ENCODE measurements around the gene AVPR1B. TPM values are rescaled to one million over a fixed set of nuclear protein-coding genes. Genes with fewer than 3 reads are reported as not detected.

Gene AVPR1B, protein sequence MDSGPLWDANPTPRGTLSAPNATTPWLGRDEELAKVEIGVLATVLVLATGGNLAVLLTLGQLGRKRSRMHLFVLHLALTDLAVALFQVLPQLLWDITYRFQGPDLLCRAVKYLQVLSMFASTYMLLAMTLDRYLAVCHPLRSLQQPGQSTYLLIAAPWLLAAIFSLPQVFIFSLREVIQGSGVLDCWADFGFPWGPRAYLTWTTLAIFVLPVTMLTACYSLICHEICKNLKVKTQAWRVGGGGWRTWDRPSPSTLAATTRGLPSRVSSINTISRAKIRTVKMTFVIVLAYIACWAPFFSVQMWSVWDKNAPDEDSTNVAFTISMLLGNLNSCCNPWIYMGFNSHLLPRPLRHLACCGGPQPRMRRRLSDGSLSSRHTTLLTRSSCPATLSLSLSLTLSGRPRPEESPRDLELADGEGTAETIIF
- total RNA-seq (2012; rRNA removed), result not detected in 2 replicates

- peak within 1 kb of the TSS; percentile 83 for H3K4me2 ChIP-seq (ENCODE audit: low read length)
- peaks cover 4% of the 10 kb centered on the region for H3K9me3 ChIP-seq (replicated peaks; ENCODE audit: low read length)
- peaks cover 5% of the 10 kb centered on the region for H3K4me1 ChIP-seq (ENCODE audit: control insufficient read depth, insufficient read depth, low read length)
- peaks cover 71% of the 10 kb centered on the region for H3K27me3 ChIP-seq (ENCODE audit: control insufficient read depth, insufficient read depth, low read length)
- peak within 1 kb of the TSS; percentile 62 for H3K4me3 ChIP-seq (ENCODE audit: low read length)
- H3K36me3 ChIP-seq (ENCODE audit: insufficient read depth, low read length), result no peaks in the 10 kb centered on the region
- no peak within 1 kb of the TSS for H3K9ac ChIP-seq (ENCODE audit: low read depth, low read length)
Measured at GRCh38 chr1:206117151-206117948, at the start of gene AVPR1B. Gene AVPR1B (minus strand): TSS chr1:206117388. CDS start chr1:206116890, 498 bp downstream.

- no peak overlapping the region for H3K4me3 ChIP-seq (ENCODE audit: low read length)
- peaks cover 54% of the 10 kb centered on the region for H3K27me3 ChIP-seq (ENCODE audit: control insufficient read depth, insufficient read depth, low read length)
- no peaks in the 10 kb centered on the region for H3K36me3 ChIP-seq (ENCODE audit: insufficient read depth, low read length)
- no peak overlapping the region for H3K9ac ChIP-seq (ENCODE audit: low read depth, low read length)
- H3K4me2 ChIP-seq (ENCODE audit: low read length), result no peak overlapping the region
- H3K4me1 ChIP-seq (ENCODE audit: control insufficient read depth, insufficient read depth, low read length), result no peaks in the 10 kb centered on the region
- H3K9me3 ChIP-seq (replicated peaks; ENCODE audit: low read length), result no peaks in the 10 kb centered on the region
Measured at GRCh38 chr1:206145771-206146290, 28.6 kb upstream of the AVPR1B start.

GRCh38 chr1:206144605-206145004 lies 27.4 kb upstream of the AVPR1B start:
- H3K4me3 ChIP-seq (ENCODE audit: low read length), result no peak overlapping the region

GRCh38 chr1:206143537-206144172 lies 26.5 kb upstream of the AVPR1B start:
- Histone ChIP-seq H3K9me3 (replicated peaks; ENCODE audit: low read length) (no peaks in the 10 kb centered on the region), H3K4me3 (ENCODE audit: low read length) (no peak overlapping the region), H3K9ac (ENCODE audit: low read depth, low read length) (no peak overlapping the region), H3K36me3 (ENCODE audit: insufficient read depth, low read length) (no peaks in the 10 kb centered on the region), H3K27me3 (ENCODE audit: control insufficient read depth, insufficient read depth, low read length) (peaks cover 72% of the 10 kb centered on the region), H3K4me2 (ENCODE audit: low read length) (no peak overlapping the region), H3K4me1 (ENCODE audit: control insufficient read depth, insufficient read depth, low read length) (no peaks in the 10 kb centered on the region)

More at GRCh38 chr1:206144605-206145004, 27.4 kb upstream of the AVPR1B start:
- no peaks in the 10 kb centered on the region for H3K9me3 ChIP-seq (replicated peaks; ENCODE audit: low read length)
- H3K36me3 ChIP-seq (ENCODE audit: insufficient read depth, low read length), result no peaks in the 10 kb centered on the region
- H3K9ac ChIP-seq (ENCODE audit: low read depth, low read length), result no peak overlapping the region
- H3K4me2 ChIP-seq (ENCODE audit: low read length), result no peak overlapping the region
- H3K27me3 ChIP-seq (ENCODE audit: control insufficient read depth, insufficient read depth, low read length), result peaks cover 66% of the 10 kb centered on the region
- no peaks in the 10 kb centered on the region for H3K4me1 ChIP-seq (ENCODE audit: control insufficient read depth, insufficient read depth, low read length)

DNA sequence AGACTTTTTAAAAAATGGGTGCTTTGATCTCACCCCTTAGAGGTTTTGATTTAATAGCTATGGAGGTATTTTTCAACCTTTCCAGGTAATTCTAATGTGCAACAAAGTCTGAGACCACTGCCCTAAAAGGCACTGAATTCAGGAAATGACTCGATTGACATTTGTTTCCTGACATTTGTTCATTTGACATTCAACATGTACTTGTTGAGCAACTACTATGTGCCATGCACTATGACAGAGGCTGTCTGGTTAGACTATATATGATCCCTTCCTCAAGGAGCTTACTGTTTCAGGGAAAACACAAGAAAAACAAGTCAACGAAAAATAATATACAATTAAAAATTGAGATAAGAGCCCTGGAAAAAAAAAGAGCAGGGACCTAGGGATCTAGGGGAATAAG lies 25.6 kb upstream of the AVPR1B start:
- Histone ChIP-seq H3K4me3 (ENCODE audit: low read length) (no peak overlapping the region), H3K4me1 (ENCODE audit: control insufficient read depth, insufficient read depth, low read length) (no peaks in the 10 kb centered on the region), H3K4me2 (ENCODE audit: low read length) (no peak overlapping the region)

DNA sequence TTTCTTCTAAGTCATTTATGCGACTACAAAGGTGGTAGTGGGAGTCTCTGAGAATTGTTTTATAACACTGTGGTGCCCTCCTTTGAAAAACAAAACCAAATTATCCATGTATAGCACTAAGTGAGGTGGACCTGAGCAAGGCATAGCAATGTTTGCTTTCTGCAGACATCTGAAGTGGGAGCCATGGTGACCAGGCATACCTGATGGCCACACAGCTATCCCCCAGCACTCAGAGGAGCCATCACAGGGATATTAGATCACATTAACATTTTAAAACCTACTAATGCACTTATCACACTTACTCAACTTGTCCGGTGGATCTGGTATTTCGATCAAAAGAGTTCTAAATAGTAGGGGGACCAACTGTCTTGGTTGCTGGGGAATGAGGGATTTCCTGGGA lies 24.8 kb upstream of the AVPR1B start:
- Histone ChIP-seq H3K9me3 (replicated peaks; ENCODE audit: low read length) (no peaks in the 10 kb centered on the region), H3K4me1 (ENCODE audit: control insufficient read depth, insufficient read depth, low read length) (no peaks in the 10 kb centered on the region), H3K9ac (ENCODE audit: low read depth, low read length) (no peak overlapping the region), H3K27me3 (ENCODE audit: control insufficient read depth, insufficient read depth, low read length) (peaks cover 78% of the 10 kb centered on the region), H3K4me3 (ENCODE audit: low read length) (no peak overlapping the region), H3K36me3 (ENCODE audit: insufficient read depth, low read length) (no peaks in the 10 kb centered on the region), H3K4me2 (ENCODE audit: low read length) (no peak overlapping the region)

More for the DNA sequence above, 25.6 kb upstream of the AVPR1B start:
- Histone ChIP-seq H3K36me3 (ENCODE audit: insufficient read depth, low read length) (no peaks in the 10 kb centered on the region), H3K27me3 (ENCODE audit: control insufficient read depth, insufficient read depth, low read length) (peaks cover 81% of the 10 kb centered on the region), H3K9ac (ENCODE audit: low read depth, low read length) (no peak overlapping the region), H3K9me3 (replicated peaks; ENCODE audit: low read length) (no peaks in the 10 kb centered on the region)

GRCh38 chr1:206136241-206136640 lies 19.1 kb upstream of the AVPR1B start:
- Histone ChIP-seq H3K27me3 (ENCODE audit: control insufficient read depth, insufficient read depth, low read length) (peaks cover 59% of the 10 kb centered on the region), H3K9ac (ENCODE audit: low read depth, low read length) (no peak overlapping the region)

GRCh38 chr1:206135248-206135647 lies 18.1 kb upstream of the AVPR1B start:
- no peaks in the 10 kb centered on the region for H3K36me3 ChIP-seq (ENCODE audit: insufficient read depth, low read length)
- no peaks in the 10 kb centered on the region for H3K9me3 ChIP-seq (replicated peaks; ENCODE audit: low read length)
- no peaks in the 10 kb centered on the region for H3K4me1 ChIP-seq (ENCODE audit: control insufficient read depth, insufficient read depth, low read length)
- H3K4me2 ChIP-seq (ENCODE audit: low read length), result no peak overlapping the region
- peaks cover 56% of the 10 kb centered on the region for H3K27me3 ChIP-seq (ENCODE audit: control insufficient read depth, insufficient read depth, low read length)
- no peak overlapping the region for H3K4me3 ChIP-seq (ENCODE audit: low read length)
- H3K9ac ChIP-seq (ENCODE audit: low read depth, low read length), result no peak overlapping the region

More at GRCh38 chr1:206136241-206136640, 19.1 kb upstream of the AVPR1B start:
- no peaks in the 10 kb centered on the region for H3K4me1 ChIP-seq (ENCODE audit: control insufficient read depth, insufficient read depth, low read length)
- no peak overlapping the region for H3K4me3 ChIP-seq (ENCODE audit: low read length)
- no peaks in the 10 kb centered on the region for H3K9me3 ChIP-seq (replicated peaks; ENCODE audit: low read length)
- H3K36me3 ChIP-seq (ENCODE audit: insufficient read depth, low read length), result no peaks in the 10 kb centered on the region
- H3K4me2 ChIP-seq (ENCODE audit: low read length), result no peak overlapping the region

GRCh38 chr1:206133751-206134415 lies 16.7 kb upstream of the AVPR1B start:
- Histone ChIP-seq H3K4me3 (ENCODE audit: low read length) (no peak overlapping the region), H3K9ac (ENCODE audit: low read depth, low read length) (no peak overlapping the region), H3K9me3 (replicated peaks; ENCODE audit: low read length) (no peaks in the 10 kb centered on the region), H3K36me3 (ENCODE audit: insufficient read depth, low read length) (no peaks in the 10 kb centered on the region), H3K27me3 (ENCODE audit: control insufficient read depth, insufficient read depth, low read length) (peaks cover 53% of the 10 kb centered on the region), H3K4me1 (ENCODE audit: control insufficient read depth, insufficient read depth, low read length) (no peaks in the 10 kb centered on the region), H3K4me2 (ENCODE audit: low read length) (no peak overlapping the region)

DNA sequence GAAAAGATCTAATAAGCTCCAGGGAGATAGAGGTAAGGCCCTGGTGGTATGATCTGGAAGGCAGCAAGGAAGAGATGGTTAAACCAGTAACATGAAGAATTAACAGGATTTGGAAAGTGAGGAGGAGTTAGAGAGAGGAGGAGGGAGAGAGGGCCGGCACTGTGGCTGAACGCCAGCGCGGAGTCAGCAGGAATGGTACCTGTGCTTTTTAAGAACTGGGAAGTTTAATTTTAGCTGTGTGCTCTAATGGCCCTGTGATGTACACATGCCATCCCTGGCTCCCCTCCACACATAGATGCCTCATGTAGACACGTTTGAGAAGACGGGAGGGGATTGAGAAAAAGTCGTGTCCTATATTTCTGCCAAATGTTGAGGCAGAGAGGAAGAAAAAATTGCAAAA lies 13.8 kb upstream of the AVPR1B start:
- Histone ChIP-seq H3K9ac (ENCODE audit: low read depth, low read length) (no peak overlapping the region), H3K9me3 (replicated peaks; ENCODE audit: low read length) (no peaks in the 10 kb centered on the region), H3K4me3 (ENCODE audit: low read length) (no peak overlapping the region), H3K4me1 (ENCODE audit: control insufficient read depth, insufficient read depth, low read length) (no peaks in the 10 kb centered on the region), H3K36me3 (ENCODE audit: insufficient read depth, low read length) (no peaks in the 10 kb centered on the region), H3K4me2 (ENCODE audit: low read length) (no peak overlapping the region), H3K27me3 (ENCODE audit: control insufficient read depth, insufficient read depth, low read length) (peaks cover 58% of the 10 kb centered on the region)
